Loucy (cell line): ENCODE results near the gene ANKUB1.

Source experiments
- EZH2phosphoT487 ChIP-seq: fragments of 200-600 bp; IDR thresholded peaks from 2 replicates; pipeline ENCODE4 v1.6.1; 2018; ENCODE audit warnings: antibody characterized with exemption, mild to moderate bottlenecking, moderate library complexity, borderline replicate concordance
- TF ChIP-seq, protein P1 (sequence below): fragments of 200-600 bp; sonication (generic); conservative IDR thresholded peaks from 2 replicates; pipeline ENCODE4 v1.5.1; 2014; ENCODE audit warnings: mild to moderate bottlenecking, antibody characterized with exemption, low read length

DNA sequence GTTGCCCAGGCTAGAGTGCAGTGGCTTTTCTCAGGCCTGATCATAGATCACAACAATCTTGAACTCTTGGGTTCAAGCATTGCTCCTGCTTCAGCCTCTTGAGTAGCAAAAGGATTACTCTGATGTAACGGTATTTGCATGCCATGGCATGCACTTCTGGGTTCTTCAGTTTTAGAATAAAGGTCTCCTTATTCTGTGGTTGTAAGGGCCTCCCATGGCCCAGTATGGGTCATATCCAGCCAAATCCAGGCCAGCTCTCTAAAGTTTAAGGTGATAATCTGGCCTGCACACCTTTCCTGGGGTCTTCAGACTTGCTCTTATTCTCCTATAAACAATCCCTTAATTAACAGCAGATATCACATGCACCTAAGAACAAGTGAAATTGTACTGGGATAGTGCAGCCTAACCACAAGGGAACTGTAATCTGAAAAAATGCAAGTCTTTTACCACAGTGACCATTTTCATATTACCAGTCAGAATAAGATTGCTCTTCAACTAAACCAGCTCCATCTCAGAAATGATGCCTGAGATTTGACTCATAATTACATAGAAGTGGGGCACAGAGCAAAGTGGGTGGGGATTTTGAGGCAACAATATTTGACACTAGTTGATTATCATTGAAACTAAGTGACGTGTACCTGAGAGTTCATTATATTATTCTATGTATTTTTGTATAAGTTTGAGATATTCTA, 65.5 kb downstream of the ANKUB1 start:
- TF ChIP-seq, protein P1, sequence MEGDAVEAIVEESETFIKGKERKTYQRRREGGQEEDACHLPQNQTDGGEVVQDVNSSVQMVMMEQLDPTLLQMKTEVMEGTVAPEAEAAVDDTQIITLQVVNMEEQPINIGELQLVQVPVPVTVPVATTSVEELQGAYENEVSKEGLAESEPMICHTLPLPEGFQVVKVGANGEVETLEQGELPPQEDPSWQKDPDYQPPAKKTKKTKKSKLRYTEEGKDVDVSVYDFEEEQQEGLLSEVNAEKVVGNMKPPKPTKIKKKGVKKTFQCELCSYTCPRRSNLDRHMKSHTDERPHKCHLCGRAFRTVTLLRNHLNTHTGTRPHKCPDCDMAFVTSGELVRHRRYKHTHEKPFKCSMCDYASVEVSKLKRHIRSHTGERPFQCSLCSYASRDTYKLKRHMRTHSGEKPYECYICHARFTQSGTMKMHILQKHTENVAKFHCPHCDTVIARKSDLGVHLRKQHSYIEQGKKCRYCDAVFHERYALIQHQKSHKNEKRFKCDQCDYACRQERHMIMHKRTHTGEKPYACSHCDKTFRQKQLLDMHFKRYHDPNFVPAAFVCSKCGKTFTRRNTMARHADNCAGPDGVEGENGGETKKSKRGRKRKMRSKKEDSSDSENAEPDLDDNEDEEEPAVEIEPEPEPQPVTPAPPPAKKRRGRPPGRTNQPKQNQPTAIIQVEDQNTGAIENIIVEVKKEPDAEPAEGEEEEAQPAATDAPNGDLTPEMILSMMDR: no peak
- TF ChIP-seq EZH2phosphoT487: no peak
